NT2/D1 (cell line): ENCODE results near the gene TAC1.

Experiments used
- DNase-seq: peaks from one replicate; pipeline ENCODE4 v3.0.0-alpha.2; 2011; ENCODE audit warnings: low read depth, low spot score
- H3K27me3 ChIP-seq: 2 replicates; pipeline ENCODE4 v1.6.0; 2011; ENCODE audit warnings: mild to moderate bottlenecking; ENCODE audit not compliant: insufficient read length, insufficient read depth
- H3K36me3 ChIP-seq: 2 replicates; pipeline ENCODE4 v1.6.1; 2011; ENCODE audit warnings: mild to moderate bottlenecking, low read length, mixed read lengths; ENCODE audit not compliant: insufficient read depth, insufficient read length
- H3K4me1 ChIP-seq: 2 replicates; pipeline ENCODE4 v1.5.1; 2011; ENCODE audit not compliant: insufficient read depth, insufficient read length
- H3K4me3 ChIP-seq: 2 replicates; pipeline ENCODE4 v1.5.1; 2011; ENCODE audit warnings: low read depth; ENCODE audit not compliant: insufficient read length
- H3K9ac ChIP-seq: 2 replicates; pipeline ENCODE4 v1.6.0; 2011; ENCODE audit warnings: low read depth; ENCODE audit not compliant: insufficient read length
- H3K9me3 ChIP-seq: 2 replicates; pipeline ENCODE4 v1.5.1; 2011; ENCODE audit warnings: mild to moderate bottlenecking, low read length; ENCODE audit not compliant: insufficient read depth
- SUZ12 ChIP-seq: IDR thresholded peaks from 2 replicates; pipeline ENCODE4 v1.6.1; 2011; ENCODE audit not compliant: insufficient read length, insufficient read depth; ENCODE audit errors: extremely low read depth
- YY1 ChIP-seq: IDR thresholded peaks from 2 replicates; pipeline ENCODE4 v1.6.1; 2011; ENCODE audit not compliant: insufficient read length, insufficient read depth
- ZNF274 ChIP-seq: IDR thresholded peaks from 2 replicates; pipeline ENCODE4 v1.6.1; 2011; ENCODE audit warnings: mild to moderate bottlenecking, low read depth, low read length

TAC1 gene

GRCh38 chr7:97733276-97734161, 1.6 kb downstream of the TAC1 start:
- H3K4me3 ChIP-seq, result peak overlapping the region; percentile 47
- DNase-seq, result no peak
- peak overlapping the region; percentile 61 for H3K9ac ChIP-seq
- no peaks in the 10 kb centered on the region for H3K36me3 ChIP-seq
- peaks cover 71% of the 10 kb centered on the region for H3K27me3 ChIP-seq
- TF ChIP-seq YY1 (no peak), SUZ12 (no peak), ZNF274 (no peak)
- peaks cover 4% of the 10 kb centered on the region for H3K4me1 ChIP-seq
- H3K9me3 ChIP-seq, result no peaks in the 10 kb centered on the region

DNA sequence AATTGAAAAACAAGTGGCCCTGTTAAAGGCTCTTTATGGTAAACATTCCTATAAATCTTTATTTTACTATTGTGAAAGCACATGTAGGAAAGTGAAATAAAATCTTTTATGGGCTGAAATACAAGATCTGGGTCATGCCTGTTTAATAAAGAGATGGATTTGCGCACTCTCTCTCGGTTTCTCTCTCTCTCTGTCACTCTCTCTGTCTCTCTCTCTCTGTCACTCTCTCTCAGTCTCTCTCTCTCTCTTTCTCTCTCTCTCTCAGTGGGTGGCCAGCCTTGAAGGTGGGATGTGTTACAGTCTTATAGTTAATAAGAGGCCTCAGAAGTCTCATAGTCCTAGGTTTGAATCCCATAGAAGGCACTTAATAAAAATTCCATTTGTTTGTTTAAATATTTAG, 2.4 kb downstream of the TAC1 start:
- peaks cover 71% of the 10 kb centered on the region for H3K27me3 ChIP-seq
- TF ChIP-seq ZNF274 (no peak), YY1 (no peak), SUZ12 (no peak)
- peaks cover 4% of the 10 kb centered on the region for H3K4me1 ChIP-seq

DNA sequence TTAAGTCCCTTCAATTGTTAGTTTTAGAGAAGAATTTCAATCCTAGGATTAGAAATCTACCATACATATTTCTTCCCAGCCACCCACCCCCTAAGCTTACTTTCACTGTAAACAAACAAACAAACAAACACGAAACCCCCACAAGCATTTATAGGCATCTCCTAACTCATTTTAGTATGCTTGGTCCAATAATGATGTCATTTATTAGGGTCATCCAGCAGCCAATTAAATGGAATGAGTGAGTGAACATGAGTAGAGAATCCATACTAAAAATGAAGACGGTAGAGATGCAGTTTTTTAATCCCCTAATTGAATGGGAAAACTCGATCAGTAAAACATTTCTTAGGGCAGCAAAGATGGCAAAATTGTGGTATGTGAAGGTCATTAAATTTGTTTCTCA, 3.2 kb downstream of the TAC1 start:
- H3K4me1 ChIP-seq, result peaks cover 4% of the 10 kb centered on the region
- no peak for DNase-seq
- H3K9me3 ChIP-seq, result no peaks in the 10 kb centered on the region
- H3K4me3 ChIP-seq, result no peak overlapping the region
- H3K27me3 ChIP-seq, result peaks cover 63% of the 10 kb centered on the region
- H3K9ac ChIP-seq, result no peak overlapping the region
- H3K36me3 ChIP-seq, result no peaks in the 10 kb centered on the region
- TF ChIP-seq YY1 (no peak), SUZ12 (no peak), ZNF274 (no peak)

More for the DNA sequence above, 2.4 kb downstream of the TAC1 start:
- H3K9ac ChIP-seq, result no peak overlapping the region
- no peaks in the 10 kb centered on the region for H3K9me3 ChIP-seq
- DNase-seq, result no peak
- no peak overlapping the region for H3K4me3 ChIP-seq
- no peaks in the 10 kb centered on the region for H3K36me3 ChIP-seq

GRCh38 chr7:97748482-97748881, 16.6 kb downstream of the TAC1 start:
- DNase-seq, result no peak
- H3K9ac ChIP-seq, result no peak overlapping the region
- TF ChIP-seq ZNF274, result no peak
- no peak for TF ChIP-seq YY1
- TF ChIP-seq SUZ12, result no peak
- H3K27me3 ChIP-seq, result no peaks in the 10 kb centered on the region
- H3K4me3 ChIP-seq, result no peak overlapping the region
- no peaks in the 10 kb centered on the region for H3K9me3 ChIP-seq
- no peaks in the 10 kb centered on the region for H3K36me3 ChIP-seq
- no peaks in the 10 kb centered on the region for H3K4me1 ChIP-seq

DNA sequence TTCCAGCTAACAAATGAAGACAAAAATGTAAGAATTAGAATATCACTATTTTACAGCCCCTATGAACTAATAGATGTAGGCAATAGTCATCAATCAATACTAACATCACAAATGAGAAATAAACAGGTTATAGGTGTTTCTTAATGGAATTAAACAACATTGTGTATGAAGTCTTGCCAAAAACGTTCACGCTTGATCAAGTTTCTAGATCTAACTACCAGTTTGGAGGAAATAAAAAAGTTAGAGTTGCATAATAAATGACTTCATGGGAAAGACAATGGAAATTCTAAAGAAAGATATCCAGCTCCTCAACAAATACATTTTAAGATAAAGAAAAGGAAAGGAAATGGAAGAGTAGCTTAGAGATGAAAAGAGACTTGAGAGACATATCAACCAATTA, 19.7 kb downstream of the TAC1 start:
- DNase-seq, result no peak
- no peaks in the 10 kb centered on the region for H3K36me3 ChIP-seq
- no peak for TF ChIP-seq YY1
- TF ChIP-seq SUZ12, result no peak
- TF ChIP-seq ZNF274, result no peak
- H3K4me3 ChIP-seq, result no peak overlapping the region
- no peaks in the 10 kb centered on the region for H3K9me3 ChIP-seq
- no peak overlapping the region for H3K9ac ChIP-seq
- H3K4me1 ChIP-seq, result no peaks in the 10 kb centered on the region
- H3K27me3 ChIP-seq, result no peaks in the 10 kb centered on the region

GRCh38 chr7:97752215-97752614, 20.3 kb downstream of the TAC1 start:
- no peaks in the 10 kb centered on the region for H3K36me3 ChIP-seq
- H3K4me3 ChIP-seq, result no peak overlapping the region
- no peaks in the 10 kb centered on the region for H3K27me3 ChIP-seq
- no peak for DNase-seq
- TF ChIP-seq ZNF274 (no peak), YY1 (no peak)
- H3K9ac ChIP-seq, result no peak overlapping the region
- no peaks in the 10 kb centered on the region for H3K4me1 ChIP-seq
- no peaks in the 10 kb centered on the region for H3K9me3 ChIP-seq

- no peak for TF ChIP-seq SUZ12
- no peak for TF ChIP-seq ZNF274
- TF ChIP-seq YY1, result no peak
- DNase-seq, result no peak
- Histone ChIP-seq H3K36me3 (no peaks in the 10 kb centered on the region), H3K9me3 (no peaks in the 10 kb centered on the region), H3K27me3 (no peaks in the 10 kb centered on the region), H3K4me1 (no peaks in the 10 kb centered on the region), H3K9ac (no peak overlapping the region), H3K4me3 (no peak overlapping the region)
Measured at GRCh38 chr7:97757824-97758223, 25.9 kb downstream of the TAC1 start.
